Lung (tissue), 12 donors: ENCODE data around the gene ALAD. TPM values are rescaled to one million over a fixed set of nuclear protein-coding genes. Genes with fewer than 3 reads are reported as not detected.

Experiments
- ATAC-seq: fragments of 200-7000 bp; cut with Tn5 transposase; one replicate; pipeline ENCODE4 v1.9.1; 2020; ENCODE audit warnings: moderate number of reproducible peaks; ENCODE audit not compliant: insufficient read depth, low FRiP score
- DNase-seq, 3 donors: peaks; one replicate each; pipeline ENCODE4 v3.0.0-alpha.2; 2013 to 2017
- H3K27ac ChIP-seq, 2 donors: one replicate each; pipeline ENCODE4 v1.5.1; 2013; ENCODE audit warnings: mild to moderate bottlenecking in 2 of 2, moderate library complexity in 2 of 2, control low read depth in 1 of 2, inconsistent platforms in 1 of 2, low read depth in 1 of 2, low read length in 1 of 2
- H3K27me3 ChIP-seq, 3 donors: one replicate each; pipeline ENCODE4 v1.5.1; 2013; ENCODE audit warnings: low read length in 2 of 3; ENCODE audit not compliant: control insufficient read depth in 3 of 3, insufficient read depth in 3 of 3
- H3K36me3 ChIP-seq, 4 donors: one replicate each; pipeline ENCODE4 v1.5.1; 2013; ENCODE audit warnings: low read length in 4 of 4, mild to moderate bottlenecking in 1 of 4, moderate library complexity in 1 of 4; ENCODE audit not compliant: control insufficient read depth in 4 of 4, insufficient read depth in 4 of 4
- H3K4me1 ChIP-seq, 5 donors: one replicate each; pipeline ENCODE4 v1.5.1; 2013; ENCODE audit warnings: low read length in 5 of 5, mild to moderate bottlenecking in 2 of 5, moderate library complexity in 1 of 5; ENCODE audit not compliant: control insufficient read depth in 5 of 5, insufficient read depth in 5 of 5
- H3K4me3 ChIP-seq: one replicate; pipeline ENCODE4 v1.5.1; 2013; ENCODE audit warnings: mild to moderate bottlenecking, control low read depth, moderate library complexity
- H3K9ac ChIP-seq, 2 donors: one replicate each; pipeline ENCODE4 v1.5.1; 2013; ENCODE audit warnings: low read length in 2 of 2, control low read depth in 1 of 2; ENCODE audit not compliant: insufficient read depth in 1 of 2
- H3K9me3 ChIP-seq, 4 donors: one replicate each; pipeline ENCODE4 v1.5.1; 2013; ENCODE audit warnings: low read length in 3 of 4, mild to moderate bottlenecking in 1 of 4, moderate library complexity in 1 of 4; ENCODE audit not compliant: control insufficient read depth in 4 of 4, insufficient read depth in 3 of 4
- CTCF ChIP-seq: IDR thresholded peaks from 2 replicates; pipeline ENCODE4 v1.5.1; 2012; ENCODE audit warnings: mild to moderate bottlenecking; ENCODE audit errors: control extremely low read depth, extremely low read depth
- WGBS, 2 donors: extraction: QIAGEN DNeasy Blood & Tissue Kit; methylation state at CpG; one replicate each; pipeline ENCODE4 v1.1.7; 2013; 5-methylcytosine and 5-hydroxymethylcytosine counted together
- polyA plus RNA-seq, 2 donors: library from polyadenylated mRNA; stranded (reverse); fragments of 200-250 nt; gene quantifications; one replicate each; pipeline ENCODE4 v1.2.1, GENCODE V29; 2013
- total RNA-seq, 2 donors: library from RNA; depleted of rRNA in 1 of 2; stranded (reverse); fragments of >200 nt in 1 of 2; gene quantifications; one replicate each; pipeline ENCODE4 v1.2.1, GENCODE V29; 2014 to 2021
- donor health status: control.
- donor health status: control.
- donor health status: Bipolar disorder and iron deficiency.
- donor health status: healthy.
- donor health status: DM: yes; HTN: yes; CAD: no.

ALAD gene
- total and polyA plus RNA-seq, 4 donors = 22.5 to 41.3 (median 28.6) TPM

- DNase-seq = no peak
- Histone ChIP-seq H3K4me1 (no peaks in the 10 kb centered on the region), H3K9me3 (no peaks in the 10 kb centered on the region), H3K9ac (no peak overlapping the region), H3K4me3 (no peak overlapping the region), H3K27me3 (no peaks in the 10 kb centered on the region), H3K36me3 (no peaks in the 10 kb centered on the region), H3K27ac (no peak overlapping the region)
- no peak for TF ChIP-seq CTCF
- WGBS, 2 donors = 63 to 88% methylated on average over 1 of the region's 1 CpG
- no peak for ATAC-seq
Measured at GRCh38 chr9:113428062-113428615, 27.1 kb upstream of the ALAD start.

GRCh38 chr9:113427629-113428028 is 26.5 kb upstream of the ALAD start:
- no peaks in the 10 kb centered on the region for H3K4me1 ChIP-seq
- ATAC-seq (no peak), DNase-seq (no peak)
- no peak overlapping the region for H3K9ac ChIP-seq
- no peaks in the 10 kb centered on the region for H3K27me3 ChIP-seq
- WGBS, 2 donors = 83 to 86% methylated on average over 2 of the region's 2 CpGs
- H3K9me3 ChIP-seq = no peaks in the 10 kb centered on the region
- no peaks in the 10 kb centered on the region for H3K36me3 ChIP-seq
- H3K27ac ChIP-seq = no peak overlapping the region
- no peak for TF ChIP-seq CTCF
- no peak overlapping the region for H3K4me3 ChIP-seq

DNA sequence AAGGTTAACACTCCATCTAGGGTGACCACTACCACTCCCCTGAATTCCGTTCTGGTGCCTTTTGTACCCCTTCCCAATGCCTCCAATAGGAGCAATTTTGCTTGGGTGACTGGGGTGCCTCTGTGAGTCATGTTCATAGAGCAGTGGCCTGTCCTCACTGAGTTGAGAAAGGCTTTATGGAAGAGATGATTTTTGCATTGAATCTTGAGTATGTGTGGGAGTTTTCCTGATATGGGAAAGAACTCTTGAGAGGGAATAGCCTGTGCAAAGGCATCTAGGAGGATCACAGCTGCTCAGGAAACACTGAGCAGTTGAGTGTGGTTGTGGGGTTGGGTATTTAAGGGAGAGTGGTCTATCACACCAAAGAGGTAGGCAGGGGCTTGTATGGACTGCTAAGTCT is 25.6 kb upstream of the ALAD start:
- WGBS, 2 donors = 35 to 89% methylated on average over 1 of the region's 1 CpG
- Histone ChIP-seq H3K27me3 (no peaks in the 10 kb centered on the region), H3K4me3 (no peak overlapping the region), H3K9me3 (no peaks in the 10 kb centered on the region), H3K9ac (no peak overlapping the region), H3K27ac (no peak overlapping the region), H3K4me1 (no peaks in the 10 kb centered on the region), H3K36me3 (no peaks in the 10 kb centered on the region)
- no peak for DNase-seq
- no peak for ATAC-seq
- TF ChIP-seq CTCF = no peak

- ATAC-seq = no peak
- no peak for TF ChIP-seq CTCF
- H3K27me3 ChIP-seq = no peaks in the 10 kb centered on the region
- H3K9ac ChIP-seq = no peak overlapping the region
- no peak overlapping the region for H3K27ac ChIP-seq
- no peak overlapping the region for H3K4me3 ChIP-seq
- no peaks in the 10 kb centered on the region for H3K36me3 ChIP-seq
- H3K9me3 ChIP-seq = no peaks in the 10 kb centered on the region
- WGBS, 2 donors = 14 to 35% methylated on average over 2 of the region's 2 CpGs
- H3K4me1 ChIP-seq = no peaks in the 10 kb centered on the region
- DNase-seq = peak in 1 of 3 donors; percentile 5
Measured at GRCh38 chr9:113425072-113425471, 24.0 kb upstream of the ALAD start.
